OCI-LY7 (cell line): Measurements from ENCODE around the gene TLNRD1.

Experiments
- CTCF ChIP-seq: fragments of 200-600 bp; sonication (generic); conservative IDR thresholded peaks from 2 replicates; pipeline ENCODE4 v1.5.1; 2014; ENCODE audit warnings: mild to moderate bottlenecking, antibody characterized with exemption, low read length, moderate library complexity, mixed read lengths
- EZH2phosphoT487 ChIP-seq: fragments of 200-600 bp; sonication (generic); IDR thresholded peaks from 2 replicates; pipeline ENCODE4 v1.6.1; 2018; ENCODE audit warnings: low read depth, borderline replicate concordance, mild to moderate bottlenecking, mixed run types, antibody characterized with exemption, low read length, moderate library complexity, mixed read lengths

- TF ChIP-seq CTCF (no peak), EZH2phosphoT487 (no peak)
These were observed 2.5 kb upstream of the TLNRD1 start for GRCh38 chr15:80998251-80998650.
